ENCODE data around the gene FCRL5.

DNA sequence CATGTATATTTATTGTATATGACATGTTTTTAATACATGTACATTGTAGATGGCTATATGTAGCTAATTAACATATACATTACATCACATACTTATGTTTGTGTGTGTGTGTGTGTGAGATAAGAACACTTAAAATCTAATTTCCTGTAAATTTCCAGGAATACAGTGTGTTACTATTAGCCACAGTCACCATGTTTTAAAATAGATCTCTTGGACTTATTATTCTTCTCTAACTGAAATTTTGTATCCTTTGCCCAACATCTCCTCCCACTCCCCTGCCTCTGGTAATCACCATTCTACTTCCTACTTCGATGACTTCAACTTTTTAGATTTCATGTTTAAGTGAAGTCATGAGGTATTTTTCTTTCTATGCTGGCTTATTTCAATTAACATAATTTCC, 64.8 kb downstream of the FCRL5 start:
- TF ChIP-seq RAD21 (CRISPR knock-in tag; conservative IDR thresholded peaks at IDR 0.05 in 1 of 2, IDR thresholded peaks at IDR 0.05 in 1 of 2) (no peak), TAF1 (IDR thresholded peaks at IDR 0.05; ENCODE audit: control insufficient read depth, extremely low read depth, insufficient read depth, low read length, severe bottlenecking) (no peak), ZNF263 (CRISPR knock-in tag; IDR thresholded peaks at IDR 0.05; ENCODE audit: borderline replicate concordance) (no peak)
- TF ChIP-seq, protein P1, sequence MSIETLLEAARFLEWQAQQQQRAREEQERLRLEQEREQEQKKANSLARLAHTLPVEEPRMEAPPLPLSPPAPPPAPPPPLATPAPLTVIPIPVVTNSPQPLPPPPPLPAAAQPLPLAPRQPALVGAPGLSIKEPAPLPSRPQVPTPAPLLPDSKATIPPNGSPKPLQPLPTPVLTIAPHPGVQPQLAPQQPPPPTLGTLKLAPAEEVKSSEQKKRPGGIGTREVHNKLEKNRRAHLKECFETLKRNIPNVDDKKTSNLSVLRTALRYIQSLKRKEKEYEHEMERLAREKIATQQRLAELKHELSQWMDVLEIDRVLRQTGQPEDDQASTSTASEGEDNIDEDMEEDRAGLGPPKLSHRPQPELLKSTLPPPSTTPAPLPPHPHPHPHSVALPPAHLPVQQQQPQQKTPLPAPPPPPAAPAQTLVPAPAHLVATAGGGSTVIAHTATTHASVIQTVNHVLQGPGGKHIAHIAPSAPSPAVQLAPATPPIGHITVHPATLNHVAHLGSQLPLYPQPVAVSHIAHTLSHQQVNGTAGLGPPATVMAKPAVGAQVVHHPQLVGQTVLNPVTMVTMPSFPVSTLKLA (conservative IDR thresholded peaks at IDR 0.05), result no peak

All from K562 (cell line).